Measurements from ENCODE around the gene NAT10.

NAT10 gene

DNA sequence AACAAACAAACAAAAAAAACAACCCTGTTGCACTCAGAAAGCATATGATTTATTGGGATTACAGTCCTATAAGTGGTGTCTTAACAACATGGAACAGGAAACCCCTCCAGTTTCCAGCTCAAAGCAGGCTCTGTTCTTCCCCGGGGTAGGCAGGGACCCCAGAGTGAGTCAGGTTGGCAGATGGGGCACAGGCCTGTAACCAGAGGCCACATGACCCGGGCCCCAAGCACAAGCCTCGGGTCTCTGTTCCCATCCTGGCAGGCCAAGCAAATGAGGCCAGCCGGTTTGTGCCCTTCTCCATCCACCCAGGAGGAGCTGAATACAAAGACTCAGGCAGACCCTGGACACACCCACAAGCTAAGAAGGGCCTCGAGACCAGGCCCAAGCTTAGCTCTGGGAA lies 75.8 kb downstream of the NAT10 start:
- no peaks in the 10 kb centered on the region for H4K20me1 ChIP-seq (ENCODE audit: insufficient read depth, low read length)
- no peaks in the 10 kb centered on the region for H3K36me3 ChIP-seq (ENCODE audit: insufficient read depth, low read length)
- TF ChIP-seq, protein P1, sequence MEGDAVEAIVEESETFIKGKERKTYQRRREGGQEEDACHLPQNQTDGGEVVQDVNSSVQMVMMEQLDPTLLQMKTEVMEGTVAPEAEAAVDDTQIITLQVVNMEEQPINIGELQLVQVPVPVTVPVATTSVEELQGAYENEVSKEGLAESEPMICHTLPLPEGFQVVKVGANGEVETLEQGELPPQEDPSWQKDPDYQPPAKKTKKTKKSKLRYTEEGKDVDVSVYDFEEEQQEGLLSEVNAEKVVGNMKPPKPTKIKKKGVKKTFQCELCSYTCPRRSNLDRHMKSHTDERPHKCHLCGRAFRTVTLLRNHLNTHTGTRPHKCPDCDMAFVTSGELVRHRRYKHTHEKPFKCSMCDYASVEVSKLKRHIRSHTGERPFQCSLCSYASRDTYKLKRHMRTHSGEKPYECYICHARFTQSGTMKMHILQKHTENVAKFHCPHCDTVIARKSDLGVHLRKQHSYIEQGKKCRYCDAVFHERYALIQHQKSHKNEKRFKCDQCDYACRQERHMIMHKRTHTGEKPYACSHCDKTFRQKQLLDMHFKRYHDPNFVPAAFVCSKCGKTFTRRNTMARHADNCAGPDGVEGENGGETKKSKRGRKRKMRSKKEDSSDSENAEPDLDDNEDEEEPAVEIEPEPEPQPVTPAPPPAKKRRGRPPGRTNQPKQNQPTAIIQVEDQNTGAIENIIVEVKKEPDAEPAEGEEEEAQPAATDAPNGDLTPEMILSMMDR (IDR thresholded peaks at IDR 0.05; ENCODE audit: low read length): no peak
- TF ChIP-seq EZH2 (IDR thresholded peaks at IDR 0.05; ENCODE audit: borderline replicate concordance, low read length): no peak
- H3K27ac ChIP-seq (ENCODE audit: low read depth, low read length, poor library complexity, severe bottlenecking): no peak overlapping the region
- H3K9ac ChIP-seq (ENCODE audit: low read length): no peak overlapping the region
- H3K9me3 ChIP-seq (ENCODE audit: low read length): no peaks in the 10 kb centered on the region
- H3K4me1 ChIP-seq (ENCODE audit: insufficient read depth, low read length, severe bottlenecking): no peaks in the 10 kb centered on the region
- H2AFZ ChIP-seq (ENCODE audit: low read length): no peak overlapping the region
- H3K27me3 ChIP-seq (ENCODE audit: insufficient read depth, low read length): 0 out of 2 replicates have a peak, but pooled peaks cover 2% of the 10 kb centered on the region
- H3K9me2 ChIP-seq (ENCODE audit: low read depth, low read length): no peaks in the 10 kb centered on the region
- H3K79me2 ChIP-seq (ENCODE audit: insufficient read depth, low read length): no peaks in the 10 kb centered on the region
- no peak overlapping the region for H3K4me3 ChIP-seq (ENCODE audit: low read depth, low read length, poor library complexity, severe bottlenecking)
- no peaks in the 10 kb centered on the region for H3F3A ChIP-seq (ENCODE audit: insufficient read depth, low read length)
- H3K4me2 ChIP-seq (ENCODE audit: low read length): no peak overlapping the region

DNA sequence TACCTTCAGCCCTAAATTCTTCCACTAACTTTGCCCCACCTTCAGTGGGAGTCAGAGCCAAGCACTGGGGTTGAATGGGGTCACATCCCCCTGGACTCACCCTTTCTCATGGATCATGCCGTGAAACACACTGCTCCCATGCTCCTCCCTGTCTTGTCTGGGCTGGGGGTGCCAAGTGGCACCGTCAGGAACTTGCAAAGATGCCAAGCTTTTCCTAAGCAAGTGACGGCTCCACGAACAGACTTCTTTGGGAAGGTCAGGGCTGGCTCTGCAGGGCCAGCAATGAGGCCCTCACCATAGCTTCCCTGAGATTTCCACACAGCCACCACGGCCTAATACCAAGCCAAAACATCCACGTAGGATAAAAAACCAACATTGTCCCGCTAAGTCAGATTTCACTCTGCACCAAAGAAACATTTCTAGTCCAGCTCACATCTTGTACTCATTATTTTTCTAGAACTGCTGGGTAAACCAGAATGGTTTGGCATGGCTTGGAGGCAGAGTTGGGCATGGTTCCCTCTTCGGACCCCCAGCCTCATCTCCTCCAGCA lies 76.5 kb downstream of the NAT10 start:
- Histone ChIP-seq H3K27me3 (ENCODE audit: insufficient read depth, low read length) (no peaks in the 10 kb centered on the region), H4K20me1 (ENCODE audit: insufficient read depth, low read length) (no peaks in the 10 kb centered on the region), H3K79me2 (ENCODE audit: insufficient read depth, low read length) (no peaks in the 10 kb centered on the region), H3K27ac (ENCODE audit: low read depth, low read length, poor library complexity, severe bottlenecking) (no peak overlapping the region), H3K9me3 (ENCODE audit: low read length) (no peaks in the 10 kb centered on the region), H3K9me2 (ENCODE audit: low read depth, low read length) (no peaks in the 10 kb centered on the region), H3K4me2 (ENCODE audit: low read length) (no peak overlapping the region), H3K36me3 (ENCODE audit: insufficient read depth, low read length) (no peaks in the 10 kb centered on the region), H3K9ac (ENCODE audit: low read length) (no peak overlapping the region), H3K4me3 (ENCODE audit: low read depth, low read length, poor library complexity, severe bottlenecking) (no peak overlapping the region), H2AFZ (ENCODE audit: low read length) (no peak overlapping the region), H3K4me1 (ENCODE audit: insufficient read depth, low read length, severe bottlenecking) (no peaks in the 10 kb centered on the region), H3F3A (ENCODE audit: insufficient read depth, low read length) (no peaks in the 10 kb centered on the region)
- TF ChIP-seq, protein P1 (IDR thresholded peaks at IDR 0.05; ENCODE audit: low read length): no peak
- TF ChIP-seq EZH2 (IDR thresholded peaks at IDR 0.05; ENCODE audit: borderline replicate concordance, low read length): no peak

DNA sequence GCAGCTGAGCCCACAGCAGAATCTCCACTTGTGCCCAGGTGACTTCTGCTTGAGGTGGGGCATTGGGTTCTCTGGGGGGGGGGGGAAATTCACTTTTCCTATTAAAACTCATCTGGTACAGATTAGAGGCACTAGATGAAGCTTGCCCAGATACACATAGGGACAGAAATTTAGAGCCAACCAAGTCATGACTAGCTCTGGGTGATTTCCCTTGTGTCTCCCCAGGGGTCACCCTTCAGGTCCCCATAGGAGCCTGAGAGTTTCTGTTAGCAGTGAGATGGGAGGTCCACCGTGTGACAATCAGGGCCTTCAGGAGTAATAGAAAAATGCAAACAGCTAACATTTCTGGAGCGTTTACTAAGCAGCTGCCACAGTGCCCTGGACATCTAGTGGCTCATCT lies 77.0 kb downstream of the NAT10 start:
- TF ChIP-seq, protein P1 (IDR thresholded peaks at IDR 0.05; ENCODE audit: low read length): no peak
- TF ChIP-seq EZH2 (IDR thresholded peaks at IDR 0.05; ENCODE audit: borderline replicate concordance, low read length): no peak
- Histone ChIP-seq H3K27me3 (ENCODE audit: insufficient read depth, low read length) (no peaks in the 10 kb centered on the region), H3K4me2 (ENCODE audit: low read length) (no peak overlapping the region)

More for the DNA sequence above, 77.0 kb downstream of the NAT10 start:
- Histone ChIP-seq H3F3A (ENCODE audit: insufficient read depth, low read length) (no peaks in the 10 kb centered on the region), H3K4me1 (ENCODE audit: insufficient read depth, low read length, severe bottlenecking) (no peaks in the 10 kb centered on the region), H3K36me3 (ENCODE audit: insufficient read depth, low read length) (no peaks in the 10 kb centered on the region), H3K9me3 (ENCODE audit: low read length) (no peaks in the 10 kb centered on the region), H3K27ac (ENCODE audit: low read depth, low read length, poor library complexity, severe bottlenecking) (no peak overlapping the region), H4K20me1 (ENCODE audit: insufficient read depth, low read length) (no peaks in the 10 kb centered on the region), H3K9ac (ENCODE audit: low read length) (no peak overlapping the region), H3K9me2 (ENCODE audit: low read depth, low read length) (no peaks in the 10 kb centered on the region), H2AFZ (ENCODE audit: low read length) (no peak overlapping the region), H3K79me2 (ENCODE audit: insufficient read depth, low read length) (no peaks in the 10 kb centered on the region), H3K4me3 (ENCODE audit: low read depth, low read length, poor library complexity, severe bottlenecking) (no peak overlapping the region)
